Esophagus mucosa (tissue), 1 donor: ENCODE results near the gene ULK3. TPM values are rescaled to one million over a fixed set of nuclear protein-coding genes. Genes with fewer than 3 reads are reported as not detected.

Experiments used
- ATAC-seq: fragments of 200-7000 bp; cut with Tn5 transposase; one replicate; pipeline ENCODE4 v1.9.1; 2020
- total RNA-seq: library from RNA; stranded (reverse); gene quantifications from one replicate; pipeline ENCODE4 v1.2.4, GENCODE V29; 2023
- donor health status: DM: yes; HTN: yes; CAD: no.

The ULK3 gene
- total RNA-seq, 1 donor from 2014 or later = 43.3 TPM

DNA sequence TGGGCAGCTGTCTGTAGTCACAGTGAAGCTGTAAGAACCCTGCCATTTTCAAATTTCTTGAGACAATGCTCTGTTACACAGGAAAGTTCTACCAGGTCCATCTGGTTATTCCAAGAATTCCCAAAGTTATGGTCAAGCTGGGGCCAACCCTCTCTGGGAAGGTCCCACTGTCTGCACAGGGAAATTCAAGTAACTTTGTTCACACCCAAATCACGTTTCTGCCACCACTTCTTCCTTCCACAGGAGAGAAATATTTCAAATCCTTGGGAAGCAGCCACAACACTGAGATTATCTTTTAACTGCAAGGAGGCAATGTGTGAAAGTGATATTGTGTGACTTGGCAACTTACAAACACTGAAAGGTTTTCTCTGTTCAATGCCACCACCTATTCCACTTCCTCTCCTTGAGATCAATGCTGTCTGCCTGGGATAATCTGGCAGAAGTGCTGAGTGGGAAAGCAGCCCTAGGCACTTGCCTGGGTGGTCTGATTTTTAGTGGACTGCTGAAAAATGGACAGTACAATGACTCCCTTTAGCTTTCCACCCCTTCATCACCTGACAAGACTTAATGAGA lies 24.6 kb upstream of the ULK3 start:
- no peak for ATAC-seq

DNA sequence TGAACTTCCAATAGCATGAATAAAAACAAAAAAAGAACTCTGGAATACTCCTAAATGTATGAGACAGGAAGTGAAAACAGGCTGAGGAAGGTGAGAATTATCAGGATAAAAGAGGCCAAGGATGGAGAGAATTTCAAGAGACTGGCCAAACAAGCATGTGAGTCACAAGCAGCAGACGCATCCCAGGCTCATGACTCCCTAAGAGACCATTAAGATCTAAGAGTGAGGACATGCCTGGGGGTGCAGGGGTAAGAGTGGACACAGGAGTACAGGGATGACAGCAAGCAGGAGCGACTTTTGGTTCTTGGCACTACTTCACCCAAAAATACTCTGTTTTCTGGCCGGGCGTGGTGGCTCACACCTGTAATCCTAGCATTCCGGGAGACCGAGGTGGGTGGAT lies 23.1 kb upstream of the ULK3 start:
- peak; percentile 66 for ATAC-seq

DNA sequence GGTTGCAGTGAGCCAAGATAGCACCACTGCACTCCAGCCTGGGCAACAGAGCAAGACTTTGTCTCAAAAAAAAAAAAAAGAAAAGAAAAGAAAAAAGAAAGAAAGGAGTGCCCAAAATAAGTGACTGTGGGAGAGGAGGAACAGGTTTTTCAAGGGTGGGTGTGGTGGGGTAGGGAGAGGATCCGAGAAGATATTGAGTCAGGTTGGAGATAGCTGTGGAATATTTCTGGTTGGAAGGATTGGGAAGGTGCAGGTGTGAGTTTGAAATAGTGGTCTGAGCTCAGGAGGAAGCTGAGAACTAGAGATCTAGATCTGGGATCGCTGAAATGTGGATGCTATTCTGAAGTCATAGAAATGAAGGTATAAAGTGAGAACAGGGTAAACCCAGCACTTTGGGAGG lies 22.4 kb upstream of the ULK3 start:
- ATAC-seq = peak; percentile 37

DNA sequence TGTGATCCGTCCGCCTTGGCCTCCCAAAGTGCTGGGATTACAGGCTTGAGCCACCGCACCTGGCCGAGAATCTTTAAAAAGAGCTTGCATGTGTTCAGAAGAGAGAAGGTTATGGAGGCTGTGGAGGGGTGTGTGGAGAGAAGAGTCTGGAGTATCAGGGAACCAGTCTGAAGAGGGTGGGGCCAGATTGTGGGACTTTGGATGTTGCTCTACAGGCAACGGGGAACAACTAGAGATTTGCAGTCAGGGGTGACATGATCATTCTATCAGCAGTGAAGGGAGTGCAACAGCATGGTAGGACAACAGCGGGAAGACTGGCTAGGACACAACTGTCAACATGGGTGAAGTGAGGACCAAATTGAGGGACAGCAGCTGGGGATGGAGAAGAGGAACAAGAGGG lies 21.3 kb upstream of the ULK3 start:
- no peak for ATAC-seq

DNA sequence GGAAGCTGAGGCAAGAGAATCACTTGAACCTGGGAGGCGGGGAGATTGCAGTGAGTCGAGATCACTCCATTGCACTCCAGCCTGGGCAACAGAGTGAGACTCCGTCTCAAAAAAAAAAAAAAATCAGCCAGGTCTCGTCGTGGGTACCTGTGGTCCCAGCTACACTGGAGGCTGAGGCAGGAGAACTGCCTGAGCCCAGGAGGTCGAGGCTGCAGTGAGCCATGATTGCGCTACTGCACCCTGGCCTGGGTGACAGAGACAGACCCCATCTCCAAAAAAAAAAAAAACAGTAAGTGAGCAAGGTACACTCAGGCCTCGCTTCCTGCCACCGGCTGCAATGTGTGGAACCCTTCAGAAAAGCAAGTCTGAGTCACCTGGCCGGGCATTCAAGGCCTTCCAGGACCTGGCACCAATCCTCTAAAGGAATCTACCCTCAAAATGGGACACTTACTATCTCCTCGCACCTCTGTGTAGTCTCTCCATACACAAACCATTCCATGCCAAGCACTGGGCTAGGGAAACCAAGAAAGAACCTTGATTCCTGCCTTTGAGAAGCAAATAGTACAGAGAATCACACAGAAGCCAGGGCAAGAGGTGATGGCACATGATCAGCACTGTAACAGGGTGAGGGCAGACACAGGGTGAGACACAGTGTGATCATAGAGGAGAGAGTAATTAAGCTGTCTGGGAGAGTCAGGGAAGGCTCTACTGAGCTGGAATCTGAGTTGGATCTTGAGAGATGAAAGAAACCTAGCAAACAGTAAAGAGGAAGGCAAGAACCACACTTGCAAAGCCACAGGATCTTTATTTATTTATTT lies 20.5 kb upstream of the ULK3 start:
- peak; percentile 62 for ATAC-seq

DNA sequence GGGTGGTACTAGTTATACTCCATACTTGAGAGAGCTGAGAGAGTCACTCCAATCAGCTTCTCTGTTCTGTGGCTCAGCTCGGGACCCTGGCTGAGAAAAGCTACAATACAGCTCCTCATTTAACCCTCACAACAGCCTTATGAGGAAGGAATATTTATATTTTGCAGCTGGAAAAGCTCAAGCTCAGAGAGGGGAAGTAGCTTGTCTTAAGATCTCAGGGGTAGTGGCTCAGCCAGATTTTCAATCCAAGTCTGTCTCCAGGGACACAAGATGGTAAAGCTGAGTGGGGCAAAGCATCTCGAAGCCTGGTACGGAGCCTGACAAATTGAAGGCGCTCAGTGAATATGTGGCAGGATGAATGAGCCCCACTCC lies 15.4 kb upstream of the ULK3 start:
- ATAC-seq = no peak

DNA sequence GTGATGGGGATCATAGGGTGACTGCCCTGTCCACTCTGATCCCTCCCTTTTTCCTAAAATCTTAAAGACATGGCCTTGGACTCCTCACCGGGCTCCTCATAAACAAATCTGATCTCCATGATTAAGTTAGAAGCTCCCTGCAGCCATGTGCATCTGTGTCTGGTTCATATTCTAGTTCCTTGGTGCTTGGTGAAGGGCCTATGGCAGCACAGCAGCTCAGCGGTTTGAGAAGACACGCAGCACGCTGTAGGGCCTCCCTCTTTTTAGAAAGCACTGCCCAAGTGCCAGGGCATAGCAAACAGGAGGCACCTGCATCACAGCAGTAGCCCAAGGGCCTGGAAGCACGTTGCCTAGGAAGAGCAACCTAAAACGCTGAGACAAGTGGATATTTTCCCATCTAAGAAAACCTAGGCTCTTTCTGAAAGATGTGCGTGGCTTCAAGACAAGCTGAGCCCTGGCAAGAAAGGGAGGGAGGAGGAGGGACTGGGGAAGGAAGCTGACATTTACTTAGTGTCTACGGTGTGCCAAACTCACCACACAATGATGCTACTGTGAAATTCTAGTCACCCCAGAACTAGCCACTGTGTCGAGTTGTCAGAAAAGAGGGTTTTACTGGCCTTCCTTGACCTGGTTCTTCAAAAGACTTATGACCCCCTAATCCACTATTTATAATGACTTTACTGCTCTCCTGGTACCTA lies 14.9 kb upstream of the ULK3 start:
- ATAC-seq = no peak

DNA sequence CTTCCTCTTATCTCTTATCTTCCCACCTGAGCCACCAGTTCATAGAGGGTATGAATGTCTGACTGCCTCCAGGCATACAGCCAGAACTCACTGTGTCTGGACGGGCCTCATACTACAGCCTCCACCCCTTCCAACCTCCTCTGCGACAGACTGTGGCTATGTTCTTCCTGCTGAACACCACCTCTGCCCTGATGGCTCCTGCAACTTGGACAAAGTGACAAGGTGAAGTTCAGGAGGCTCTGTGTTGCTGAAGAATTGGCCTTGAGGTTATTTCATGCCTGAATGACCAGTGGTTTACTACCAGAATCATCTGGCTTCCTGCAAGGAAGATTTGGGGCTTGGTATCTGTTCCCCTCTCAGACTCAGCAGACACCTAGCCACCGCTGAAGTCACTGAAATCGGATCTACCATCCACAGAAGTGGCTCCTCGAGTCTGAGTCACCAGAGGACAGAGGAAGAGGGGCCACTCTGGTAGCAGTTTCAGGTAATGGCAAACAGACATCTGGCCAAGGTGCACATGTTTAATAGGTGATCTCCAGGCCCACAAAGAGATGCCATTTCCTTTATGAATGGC lies 14.2 kb upstream of the ULK3 start:
- ATAC-seq = peak; percentile 23

DNA sequence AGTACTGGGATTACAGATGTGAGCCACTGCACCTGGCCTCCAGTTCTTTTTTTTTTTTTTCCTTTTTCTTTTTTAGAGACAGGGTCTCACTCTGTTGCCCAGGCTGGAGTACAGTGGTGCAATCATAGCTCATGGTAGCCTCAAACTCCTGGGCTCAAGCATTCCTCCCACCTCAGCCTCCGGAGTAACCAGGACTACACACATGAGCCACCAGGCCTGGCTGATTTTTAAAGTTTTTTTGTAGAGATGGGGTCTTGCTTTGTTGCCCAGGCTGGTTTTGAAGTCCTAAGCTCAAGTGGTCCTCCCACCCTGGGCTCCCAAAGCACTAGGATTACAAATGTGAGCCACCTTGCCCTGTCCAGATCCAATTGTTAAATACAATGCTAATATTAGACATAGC lies 13.6 kb upstream of the ULK3 start:
- ATAC-seq = no peak

DNA sequence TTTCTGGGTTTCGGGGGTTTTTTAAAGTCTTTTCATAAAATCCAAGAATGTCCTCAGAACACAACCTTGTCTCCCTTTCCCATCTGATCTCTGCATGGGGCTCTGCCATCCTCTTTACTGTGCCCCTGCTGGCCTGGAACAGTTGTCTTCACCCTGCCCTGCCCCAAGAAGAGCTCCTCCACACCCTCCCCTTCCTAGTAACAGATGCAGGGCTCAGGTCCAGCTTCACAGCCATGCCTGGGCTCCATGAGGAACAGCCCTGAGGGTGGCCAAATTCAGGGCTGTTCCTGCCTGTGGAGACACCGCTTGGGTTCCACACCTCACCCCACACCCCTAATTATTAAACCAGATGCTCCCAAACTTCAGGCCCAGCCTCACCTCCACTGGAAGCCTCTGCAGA lies 12.9 kb upstream of the ULK3 start:
- ATAC-seq = peak; percentile 30

DNA sequence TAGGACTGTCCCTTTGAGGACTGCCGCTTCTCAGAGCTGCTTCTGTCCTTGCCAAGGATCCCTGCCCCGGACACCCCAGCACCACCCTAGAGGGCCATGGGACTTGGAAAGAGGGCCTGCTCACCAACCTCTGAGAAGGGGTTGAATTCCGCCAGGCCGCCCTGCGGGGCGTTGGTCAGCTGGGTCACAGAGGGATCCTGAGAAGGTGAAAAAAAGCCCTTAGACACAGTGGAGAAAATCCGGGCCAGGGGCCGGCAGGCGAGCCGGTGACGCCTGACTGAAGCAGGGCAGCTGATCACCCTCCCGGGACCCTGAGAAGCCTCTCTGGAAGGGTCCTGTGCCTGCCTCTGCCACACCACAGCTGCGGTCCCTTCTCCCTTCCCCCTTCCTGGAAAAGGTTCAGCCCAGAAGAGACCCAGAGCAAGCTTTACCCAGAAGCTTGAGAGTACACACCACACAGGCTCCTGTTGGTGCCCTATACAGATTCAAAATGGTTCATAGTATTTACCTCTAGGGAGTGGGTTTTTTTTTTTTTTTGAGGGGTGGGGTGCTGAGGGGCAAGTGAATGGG lies 11.6 kb upstream of the ULK3 start:
- ATAC-seq = no peak

DNA sequence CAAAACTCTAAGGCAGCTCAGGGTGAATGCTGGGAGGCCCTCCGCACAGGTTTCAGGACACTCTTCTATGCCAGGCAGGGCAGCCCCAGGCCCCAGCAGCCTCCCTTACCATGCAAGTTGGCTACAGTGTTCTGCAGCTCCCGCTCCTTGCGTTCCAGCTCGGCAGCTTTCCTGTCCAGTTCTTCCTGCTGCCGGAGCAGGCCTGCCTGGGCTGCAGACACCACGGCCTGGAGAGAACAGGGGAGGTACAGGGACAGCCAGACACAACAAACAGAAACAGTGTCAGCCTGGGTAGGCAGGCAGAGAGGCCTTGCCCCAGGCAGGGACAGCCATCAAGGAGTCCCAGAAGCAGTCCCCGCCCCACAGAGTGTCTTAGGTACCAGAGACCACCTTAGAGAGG lies 9.0 kb upstream of the ULK3 start:
- ATAC-seq = no peak

DNA sequence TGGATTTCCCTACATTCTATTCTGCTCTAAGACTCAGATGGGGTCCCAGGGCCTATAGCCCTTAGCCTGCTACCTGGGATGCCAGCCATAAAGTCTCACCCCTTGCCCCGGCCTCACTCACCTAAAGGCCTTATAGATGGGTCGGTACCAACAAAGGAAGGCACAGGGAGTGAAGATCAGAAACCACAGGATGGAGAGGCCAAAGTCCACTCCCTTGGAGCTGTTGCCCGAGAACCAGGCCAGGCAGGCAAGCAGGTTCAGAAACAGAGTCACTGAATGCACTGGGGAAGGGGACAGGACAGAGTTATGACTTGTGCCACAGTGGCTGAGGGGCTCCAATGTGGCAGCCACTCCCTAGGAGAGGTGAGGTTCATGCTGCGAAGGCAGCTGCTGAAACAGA lies 7.4 kb upstream of the ULK3 start:
- no peak for ATAC-seq

DNA sequence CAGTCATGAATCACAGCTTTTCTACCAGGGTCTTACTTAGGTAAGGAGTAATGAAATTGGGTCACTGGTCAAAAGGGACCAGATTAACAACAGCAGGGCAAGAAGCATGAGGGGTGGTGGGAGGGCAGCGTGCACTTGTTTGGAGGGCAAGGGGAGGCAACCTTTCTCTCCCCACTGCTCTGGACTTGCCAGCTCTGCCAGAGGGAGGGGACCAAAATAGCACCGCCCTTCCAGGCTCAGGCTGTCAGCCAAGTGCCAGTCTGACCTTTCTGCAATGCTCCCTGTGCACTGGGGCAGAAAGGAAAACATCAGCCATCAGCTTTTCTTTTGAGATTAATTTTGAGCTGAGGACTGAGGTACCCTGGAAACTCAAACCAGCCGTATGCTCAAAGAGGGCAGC lies 4.5 kb upstream of the ULK3 start:
- ATAC-seq = no peak

DNA sequence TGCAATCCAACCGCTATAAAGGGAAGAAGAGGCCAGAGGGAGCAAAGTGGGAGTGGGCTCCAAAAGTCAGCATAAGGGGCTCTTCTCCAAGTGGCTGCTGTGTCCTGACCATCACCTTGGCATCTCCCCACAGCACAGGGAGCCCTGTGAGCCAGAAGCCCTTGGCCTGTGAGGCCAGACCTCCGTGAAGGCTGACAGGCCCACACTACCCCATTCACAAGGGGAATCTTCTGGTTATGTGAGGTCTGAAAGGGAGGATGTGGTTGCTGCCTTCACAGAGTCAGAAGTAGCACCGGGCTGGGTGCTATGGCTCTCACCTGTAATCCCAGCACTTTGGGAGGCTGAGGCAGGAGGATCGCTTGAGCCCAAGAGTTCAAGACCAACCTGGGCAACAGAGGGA lies 2.6 kb upstream of the ULK3 start:
- no peak for ATAC-seq

DNA sequence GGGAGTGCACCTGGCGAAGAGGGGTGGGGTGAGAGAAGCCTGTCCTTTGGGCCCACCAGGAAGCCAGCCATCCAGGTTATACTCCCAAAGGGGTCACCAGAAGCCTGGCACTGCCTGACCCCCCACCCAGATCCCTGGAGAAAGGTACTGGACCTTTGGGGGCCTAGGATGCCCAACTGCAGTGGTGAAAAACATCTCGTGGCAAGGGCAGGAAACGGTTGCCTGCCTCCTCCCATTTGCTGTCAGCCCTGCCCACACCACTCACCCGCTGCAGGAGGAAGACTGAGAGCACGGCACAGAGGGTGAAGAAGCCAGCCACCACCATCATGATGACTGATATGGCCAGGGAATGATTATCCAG lies 2.2 kb upstream of the ULK3 start:
- no peak for ATAC-seq

DNA sequence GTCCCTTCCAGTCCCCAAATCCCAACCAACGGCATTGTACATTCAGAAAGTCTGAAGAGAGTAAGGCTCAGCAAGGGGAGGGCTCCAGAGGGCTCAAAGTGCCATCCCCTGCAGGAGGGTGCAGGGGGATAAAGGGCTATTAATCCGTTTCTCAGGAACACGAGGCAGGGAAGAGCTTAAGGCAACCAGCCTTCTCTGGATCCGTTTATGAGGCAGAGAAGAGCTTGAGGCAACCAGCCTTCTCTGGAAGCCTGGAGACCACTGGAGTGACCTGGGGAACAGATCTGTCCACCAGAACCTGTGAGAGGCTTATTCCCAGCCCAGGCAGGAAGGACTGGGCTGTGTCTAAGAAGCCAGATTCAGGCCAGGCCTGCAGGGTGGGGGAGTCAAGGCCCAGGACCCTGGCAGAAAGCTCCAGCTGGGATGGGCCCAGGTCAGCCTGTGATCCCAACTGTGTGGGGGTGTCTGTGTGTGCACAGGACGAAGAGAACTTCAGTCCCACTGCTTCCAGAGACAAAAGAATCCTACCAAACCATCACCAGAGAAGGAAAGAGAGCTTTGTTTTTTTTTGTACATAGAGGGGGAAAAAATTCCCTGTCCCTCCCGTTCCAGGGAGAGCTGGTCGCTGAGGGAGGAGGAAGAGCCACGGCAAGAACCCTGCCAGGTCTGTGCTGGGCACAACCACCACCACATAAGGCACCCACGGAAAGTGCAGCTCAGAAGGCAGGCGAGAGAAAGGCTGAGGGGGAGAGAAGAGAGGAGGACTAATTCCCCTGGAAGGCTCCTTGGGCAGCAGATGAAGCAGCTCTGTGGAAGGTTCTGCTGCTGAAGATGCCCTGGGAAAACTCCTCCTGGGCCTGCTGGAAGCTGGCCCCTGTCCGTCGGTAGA lies 1.6 kb upstream of the ULK3 start:
- ATAC-seq = no peak

DNA sequence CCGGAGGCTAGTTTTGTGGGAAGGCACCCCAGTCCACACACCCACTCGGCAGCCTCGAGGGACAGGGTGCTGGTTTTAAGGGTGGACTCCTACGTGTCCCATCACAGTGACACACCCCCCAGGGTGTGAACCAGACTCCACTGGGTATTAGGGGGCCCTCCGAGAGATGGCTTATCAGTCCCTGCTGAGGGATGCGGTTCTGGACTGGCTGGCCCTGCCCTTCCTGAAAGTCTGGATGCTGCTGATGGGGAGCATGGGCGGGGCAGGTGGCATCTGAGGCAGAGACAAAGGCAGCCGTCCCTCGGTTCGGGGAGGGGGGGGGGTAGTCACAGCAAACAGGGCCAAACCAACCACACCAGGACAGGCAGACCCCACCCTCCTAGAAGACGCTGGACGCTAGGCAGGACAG lies 939 bp upstream of the ULK3 start:
- ATAC-seq = peak; percentile 20

DNA sequence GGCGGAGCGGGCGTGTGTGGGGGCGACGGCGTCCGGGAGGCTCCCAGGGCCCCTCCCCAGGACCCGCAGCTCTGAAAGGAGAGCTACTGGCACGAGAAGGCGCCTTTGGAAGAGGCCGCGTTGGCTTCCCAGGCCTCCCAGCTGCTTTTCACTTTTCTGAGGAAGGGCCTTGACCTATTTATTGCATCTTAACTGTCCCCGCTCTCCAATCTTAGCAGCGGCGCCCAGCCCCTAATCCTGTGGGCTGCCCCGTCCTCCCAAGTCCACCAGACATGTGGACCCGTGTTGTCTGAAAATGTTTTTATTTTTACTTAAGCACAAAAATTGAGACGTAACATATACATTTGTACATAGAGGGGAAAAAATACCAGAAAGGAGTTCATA lies 481 bp upstream of the ULK3 start:
- ATAC-seq = no peak

DNA sequence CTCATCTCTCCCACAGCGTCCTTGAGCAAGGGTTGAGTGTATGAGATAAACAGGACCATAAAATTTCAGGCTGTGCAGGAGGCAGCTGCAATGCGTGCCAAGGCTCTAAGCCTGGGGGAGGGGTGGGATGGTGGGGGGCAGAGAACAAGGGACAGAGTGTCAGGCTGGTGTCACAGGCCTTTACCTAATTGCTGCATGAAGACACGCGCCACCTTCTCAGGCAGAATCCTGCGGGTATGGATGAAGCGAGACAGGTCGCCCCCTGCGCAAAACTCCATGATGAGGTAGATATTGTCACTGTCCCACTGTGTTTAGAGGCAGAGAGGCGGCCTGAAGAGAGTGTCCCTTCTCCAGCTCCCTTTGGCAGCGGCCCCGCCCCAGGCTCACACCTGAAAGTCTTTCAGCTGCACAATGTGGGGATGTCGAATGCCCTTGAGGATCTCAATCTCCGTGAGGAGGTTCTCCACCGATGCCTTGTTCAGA lies 1.0 kb downstream of the ULK3 start:
- ATAC-seq = no peak

DNA sequence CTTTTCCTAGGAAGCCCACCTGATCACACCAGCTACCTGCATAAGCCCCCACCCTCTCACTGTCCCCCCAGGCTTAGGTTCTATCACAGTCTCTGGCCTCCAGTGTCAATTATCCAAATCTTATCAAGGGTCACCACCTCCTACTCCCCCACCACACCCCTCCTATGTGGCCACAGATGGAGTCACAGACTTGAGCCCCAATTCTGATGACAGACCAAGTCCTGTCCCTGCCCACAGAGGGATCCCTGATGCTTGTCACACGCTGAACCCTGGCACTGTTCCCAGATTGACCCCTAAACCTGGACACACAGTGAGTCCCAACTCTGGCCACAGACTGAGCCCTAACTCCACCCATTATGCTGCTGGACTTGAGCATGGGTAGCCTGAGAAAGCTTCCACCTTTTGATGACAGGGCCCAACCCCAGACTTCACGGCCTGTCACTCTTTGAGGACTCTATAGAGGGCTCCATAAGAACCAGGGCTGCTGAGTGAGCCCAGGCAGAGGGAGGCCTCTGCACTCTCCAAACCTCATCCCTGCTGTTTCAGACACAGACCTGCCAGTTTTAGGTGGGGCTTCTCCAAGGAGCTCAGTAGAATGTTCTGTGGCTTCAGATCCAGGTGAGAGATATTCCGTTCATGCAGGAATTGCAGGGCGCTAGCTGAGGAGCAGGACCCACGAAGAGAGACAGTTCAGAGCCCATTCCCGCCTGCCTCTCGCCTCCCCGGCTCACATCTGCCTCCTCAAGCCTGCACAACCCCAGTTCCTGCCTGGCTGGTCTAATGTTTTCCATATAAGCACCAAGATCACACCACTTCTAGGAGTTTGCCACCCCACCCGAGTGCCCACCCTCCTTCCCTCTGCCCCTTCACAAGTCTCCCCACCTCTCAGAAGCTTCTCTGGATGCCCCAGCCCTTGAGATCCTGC lies 1.8 kb downstream of the ULK3 start:
- ATAC-seq = no peak
